ENCODE data around the gene SATB2. TPM values are rescaled to one million over a fixed set of nuclear protein-coding genes. Genes with fewer than 3 reads are reported as not detected.

The SATB2 gene
- total RNA-seq, 1 donor: 53.2 TPM

- Histone ChIP-seq H3K9me3 (ENCODE audit: low read depth, low read length) (no peaks in the 10 kb centered on the region), H3K4me2 (ENCODE audit: insufficient read depth, low read length) (no peak overlapping the region), H3K79me2 (ENCODE audit: insufficient read depth, low read length) (peaks cover 50% of the 10 kb centered on the region), H4K20me1 (ENCODE audit: insufficient read depth, low read length) (no peaks in the 10 kb centered on the region), H3K4me3 (ENCODE audit: insufficient read depth, low read length) (no peak overlapping the region), H3K27me3 (ENCODE audit: insufficient read depth, low read length) (no peaks in the 10 kb centered on the region), H3K4me1 (ENCODE audit: insufficient read depth, low read length) (peaks cover 25% of the 10 kb centered on the region), H3K27ac (ENCODE audit: low read depth, low read length) (peak overlapping the region; percentile 72), H3K36me3 (ENCODE audit: insufficient read depth, low read length) (peaks cover 22% of the 10 kb centered on the region), H2AFZ (ENCODE audit: low read length) (no peak overlapping the region)
- TF ChIP-seq CTCF (IDR thresholded peaks at IDR 0.05; ENCODE audit: extremely low read depth, low read depth, low read length): no peak
- DNase-seq (ENCODE audit: insufficient read length, low spot score, missing footprints): no peak
Observed at GRCh38 chr2:199383021-199383420, 74.7 kb downstream of the SATB2 start.

GRCh38 chr2:199382091-199382490 is 75.6 kb downstream of the SATB2 start:
- Histone ChIP-seq H3K4me2 (ENCODE audit: insufficient read depth, low read length) (peak overlapping the region; percentile 57), H3K4me3 (ENCODE audit: insufficient read depth, low read length) (no peak overlapping the region), H4K20me1 (ENCODE audit: insufficient read depth, low read length) (no peaks in the 10 kb centered on the region), H3K27ac (ENCODE audit: low read depth, low read length) (peak overlapping the region; percentile 72), H3K9me3 (ENCODE audit: low read depth, low read length) (no peaks in the 10 kb centered on the region), H2AFZ (ENCODE audit: low read length) (no peak overlapping the region), H3K27me3 (ENCODE audit: insufficient read depth, low read length) (no peaks in the 10 kb centered on the region), H3K36me3 (ENCODE audit: insufficient read depth, low read length) (peaks cover 31% of the 10 kb centered on the region), H3K79me2 (ENCODE audit: insufficient read depth, low read length) (peaks cover 48% of the 10 kb centered on the region), H3K4me1 (ENCODE audit: insufficient read depth, low read length) (peaks cover 25% of the 10 kb centered on the region)
- no peak for TF ChIP-seq CTCF (IDR thresholded peaks at IDR 0.05; ENCODE audit: extremely low read depth, low read depth, low read length)
- DNase-seq (ENCODE audit: insufficient read length, low spot score, missing footprints): peak; percentile 92

GRCh38 chr2:199381531-199381930 is 76.2 kb downstream of the SATB2 start:
- no peak for DNase-seq (ENCODE audit: insufficient read length, low spot score, missing footprints)
- H3K27ac ChIP-seq (ENCODE audit: low read depth, low read length): peak overlapping the region; percentile 72
- no peaks in the 10 kb centered on the region for H4K20me1 ChIP-seq (ENCODE audit: insufficient read depth, low read length)
- peaks cover 36% of the 10 kb centered on the region for H3K36me3 ChIP-seq (ENCODE audit: insufficient read depth, low read length)
- H3K4me1 ChIP-seq (ENCODE audit: insufficient read depth, low read length): peaks cover 25% of the 10 kb centered on the region
- H3K4me3 ChIP-seq (ENCODE audit: insufficient read depth, low read length): no peak overlapping the region
- peak overlapping the region; percentile 57 for H3K4me2 ChIP-seq (ENCODE audit: insufficient read depth, low read length)
- TF ChIP-seq CTCF (IDR thresholded peaks at IDR 0.05; ENCODE audit: extremely low read depth, low read depth, low read length): no peak
- H3K9me3 ChIP-seq (ENCODE audit: low read depth, low read length): no peaks in the 10 kb centered on the region
- H2AFZ ChIP-seq (ENCODE audit: low read length): no peak overlapping the region
- H3K27me3 ChIP-seq (ENCODE audit: insufficient read depth, low read length): no peaks in the 10 kb centered on the region
- H3K79me2 ChIP-seq (ENCODE audit: insufficient read depth, low read length): peaks cover 46% of the 10 kb centered on the region

GRCh38 chr2:199378948-199379650 is 78.6 kb downstream of the SATB2 start:
- H4K20me1 ChIP-seq (ENCODE audit: insufficient read depth, low read length): no peaks in the 10 kb centered on the region
- H3K27me3 ChIP-seq (ENCODE audit: insufficient read depth, low read length): no peaks in the 10 kb centered on the region
- H3K4me1 ChIP-seq (ENCODE audit: insufficient read depth, low read length): peaks cover 25% of the 10 kb centered on the region
- TF ChIP-seq CTCF (IDR thresholded peaks at IDR 0.05; ENCODE audit: extremely low read depth, low read depth, low read length): no peak
- peaks cover 45% of the 10 kb centered on the region for H3K36me3 ChIP-seq (ENCODE audit: insufficient read depth, low read length)
- peak; percentile 59 for DNase-seq (ENCODE audit: insufficient read length, low spot score, missing footprints)
- H3K4me2 ChIP-seq (ENCODE audit: insufficient read depth, low read length): peak overlapping the region; percentile 8
- no peak overlapping the region for H3K4me3 ChIP-seq (ENCODE audit: insufficient read depth, low read length)
- peaks cover 49% of the 10 kb centered on the region for H3K79me2 ChIP-seq (ENCODE audit: insufficient read depth, low read length)
- H3K9me3 ChIP-seq (ENCODE audit: low read depth, low read length): no peaks in the 10 kb centered on the region
- no peak overlapping the region for H2AFZ ChIP-seq (ENCODE audit: low read length)
- peak overlapping the region; percentile 3 for H3K27ac ChIP-seq (ENCODE audit: low read depth, low read length)

Data from osteoblast (primary cell).